Measurements from ENCODE around the gene FBXO10. TPM values are rescaled to one million over a fixed set of nuclear protein-coding genes. Genes with fewer than 3 reads are reported as not detected.

Gene FBXO10
- total and polyA plus RNA-seq, 10 of the 15 experiments (the other 5 are each of a cell fraction or from before 2014, with no cell fraction given): 1.6 to 17.2 (median 9.6) TPM

GRCh38 chr9:37592108-37592951, 16.1 kb upstream of the FBXO10 start, which contains the start of gene TOMM5 (continued):
- TF ChIP-seq E4F1 (IDR thresholded peaks at IDR 0.05; ENCODE audit: borderline replicate concordance, partially characterized antibody) (peak; percentile 48), PAX8 (IDR thresholded peaks at IDR 0.05) (no peak), KDM1A (IDR thresholded peaks at IDR 0.05; ENCODE audit: borderline replicate concordance) (no peak), ATF2 (IDR thresholded peaks at IDR 0.05; ENCODE audit: low read length) (no peak), CBFB (IDR thresholded peaks at IDR 0.05; ENCODE audit: low read depth) (peak; percentile 88), HDAC6 (IDR thresholded peaks at IDR 0.05; ENCODE audit: unreplicated experiment) (no peak), BRCA1 (IDR thresholded peaks at IDR 0.05; ENCODE audit: low read depth, low read length) (no peak), FOS (IDR thresholded peaks at IDR 0.05; ENCODE audit: borderline replicate concordance, extremely low read depth, insufficient read length) (no peak), PML (IDR thresholded peaks at IDR 0.05; ENCODE audit: low read length) (peak; percentile 90), ELK1 (IDR thresholded peaks at IDR 0.05; ENCODE audit: low read depth, low read length) (peak; percentile 59), HDGF (IDR thresholded peaks at IDR 0.05) (no peak), POU2F2 (IDR thresholded peaks at IDR 0.05; ENCODE audit: borderline replicate concordance, low read depth, low read length) (peak; percentile 86; the same call in 2 of the 3 replicates), WRNIP1 (IDR thresholded peaks at IDR 0.05; ENCODE audit: borderline replicate concordance, low read depth, low read length) (no peak), ZNF24 (IDR thresholded peaks at IDR 0.05) (no peak), CHD4 (IDR thresholded peaks at IDR 0.05) (no peak), YBX1 (IDR thresholded peaks at IDR 0.05) (no peak), FOXM1 (IDR thresholded peaks at IDR 0.05; ENCODE audit: low read depth, low read length) (no peak), CREB1 (IDR thresholded peaks at IDR 0.05; ENCODE audit: low read depth) (peak; percentile 79), NKRF (conservative IDR thresholded peaks at IDR 0.05) (peak; percentile 73), HDAC2 (IDR thresholded peaks at IDR 0.05) (no peak), BHLHE40 (IDR thresholded peaks at IDR 0.05; ENCODE audit: borderline replicate concordance in 1 of 2, low read depth in 2 of 2, low read length in 1 of 2) (peak; percentile 77 to 91), NR2C1 (IDR thresholded peaks at IDR 0.05) (no peak; the same call in 1 of the 2 replicates), SIN3A (IDR thresholded peaks at IDR 0.05; ENCODE audit: low read depth, low read length) (peak; percentile 85; the same call in 1 of the 2 replicates)
